BE2C (cell line): ENCODE measurements around the gene CCDC57.
"Not testable (repeated sequence)": the region's sequence is repeated elsewhere in the genome, so short reads cannot be mapped to it uniquely, and the experiment has no call there.

Experiments
- DNase-seq: peaks from one replicate; pipeline ENCODE4 v3.0.0-alpha.2; 2020
- H3K27me3 ChIP-seq: fragments of 250-450 bp; sonication (Bioruptor Pico); 2 replicates; pipeline ENCODE4 v1.5.1; 2020; ENCODE audit warnings: mild to moderate bottlenecking
- H3K36me3 ChIP-seq: fragments of 250-450 bp; sonication (Bioruptor Pico); 2 replicates; pipeline ENCODE4 v1.5.1; 2020; ENCODE audit warnings: mild to moderate bottlenecking
- H3K4me1 ChIP-seq: fragments of 250-450 bp; sonication (Bioruptor Pico); 2 replicates; pipeline ENCODE4 v1.5.1; 2020
- H3K4me3 ChIP-seq: 2 replicates; pipeline ENCODE4 v1.5.1; 2011; ENCODE audit warnings: low read depth, low read length
- H3K9me3 ChIP-seq: fragments of 250-450 bp; sonication (Bioruptor Pico); 2 replicates; pipeline ENCODE4 v1.5.1; 2020
- CTCF ChIP-seq: IDR thresholded peaks from 2 replicates; pipeline ENCODE4 v1.5.1; 2012; ENCODE audit warnings: mild to moderate bottlenecking, low read depth, low read length

CCDC57 gene

DNA sequence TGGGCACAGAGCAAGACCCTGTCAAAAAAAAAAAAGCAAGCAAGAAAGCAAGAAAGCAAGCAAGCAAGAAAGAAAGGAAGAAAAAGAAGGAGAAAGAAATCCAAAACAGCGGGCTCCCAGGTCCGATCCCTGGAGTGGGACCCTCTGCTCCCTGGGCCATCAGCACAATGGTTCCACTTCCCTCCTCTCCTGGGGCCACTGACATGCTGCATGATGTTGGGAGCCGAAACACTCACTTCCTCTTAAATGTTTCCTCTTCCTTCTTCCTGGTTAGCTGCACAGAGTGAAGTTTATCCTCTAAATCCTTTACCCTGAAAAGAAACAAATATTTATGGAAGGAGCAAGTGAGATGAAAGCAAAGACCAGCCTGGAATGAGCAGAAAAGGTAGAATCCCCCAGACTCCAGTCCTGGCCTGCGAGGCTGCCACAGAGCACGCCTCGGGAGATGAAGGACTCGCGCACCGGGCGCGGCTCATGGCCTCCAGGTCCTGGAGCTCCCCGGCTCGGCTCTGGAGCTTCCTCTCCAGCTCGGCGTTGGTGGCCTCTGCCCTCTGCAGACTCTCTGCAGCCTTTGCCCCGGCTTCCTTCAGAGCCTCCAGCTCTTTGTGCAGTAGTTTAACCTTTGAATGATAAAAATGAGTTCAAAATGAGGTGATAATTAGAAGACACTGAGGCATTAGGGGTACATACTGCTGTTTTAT, 19.0 kb downstream of the CCDC57 start:
- Histone ChIP-seq H3K4me3 (no peak overlapping the region), H3K9me3 (no peaks in the 10 kb centered on the region), H3K27me3 (no peaks in the 10 kb centered on the region), H3K36me3 (peaks cover 43% of the 10 kb centered on the region), H3K4me1 (no peaks in the 10 kb centered on the region)
- no peak for DNase-seq
- no peak for TF ChIP-seq CTCF

- H3K27me3 ChIP-seq, H3K9me3 ChIP-seq, H3K4me3 ChIP-seq, H3K4me1 ChIP-seq, DNase-seq: not testable (repeated sequence)
- H3K36me3 ChIP-seq = peaks cover 46% of the 10 kb centered on the region
Measured at GRCh38 chr17:82193050-82193449, 19.6 kb downstream of the CCDC57 start.

- no peak for TF ChIP-seq CTCF
- no peak overlapping the region for H3K4me3 ChIP-seq
- H3K9me3 ChIP-seq = no peaks in the 10 kb centered on the region
- H3K4me1 ChIP-seq = no peaks in the 10 kb centered on the region
- peaks cover 44% of the 10 kb centered on the region for H3K36me3 ChIP-seq
- no peaks in the 10 kb centered on the region for H3K27me3 ChIP-seq
- DNase-seq = no peak
Measured at GRCh38 chr17:82188001-82188961, 24.4 kb downstream of the CCDC57 start.

DNA sequence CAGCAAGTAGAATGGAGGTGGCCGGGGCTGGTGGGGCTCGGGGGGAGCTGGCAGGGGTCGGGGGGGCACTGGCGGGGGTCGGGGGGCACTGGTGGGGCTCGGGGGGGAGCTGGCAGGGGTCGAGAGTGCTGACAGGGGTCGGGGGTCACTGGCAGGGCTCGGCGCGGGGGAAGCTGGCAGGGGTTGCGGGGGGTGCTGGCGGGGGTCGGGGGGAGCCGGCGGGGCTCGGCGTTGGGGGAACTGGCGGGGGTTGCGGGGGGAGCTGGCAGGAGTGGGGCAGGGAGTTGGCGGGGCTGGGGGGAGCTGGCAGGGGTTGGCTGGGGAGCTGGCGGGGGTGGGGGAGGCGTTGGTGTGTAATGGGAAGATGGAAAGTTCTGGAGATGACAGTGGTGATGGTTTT, 25.1 kb downstream of the CCDC57 start:
- Histone ChIP-seq H3K36me3 (peaks cover 44% of the 10 kb centered on the region), H3K9me3 (no peaks in the 10 kb centered on the region), H3K4me1 (no peaks in the 10 kb centered on the region), H3K27me3 (no peaks in the 10 kb centered on the region), H3K4me3 (no peak overlapping the region)
- TF ChIP-seq CTCF = no peak
- DNase-seq = no peak

DNA sequence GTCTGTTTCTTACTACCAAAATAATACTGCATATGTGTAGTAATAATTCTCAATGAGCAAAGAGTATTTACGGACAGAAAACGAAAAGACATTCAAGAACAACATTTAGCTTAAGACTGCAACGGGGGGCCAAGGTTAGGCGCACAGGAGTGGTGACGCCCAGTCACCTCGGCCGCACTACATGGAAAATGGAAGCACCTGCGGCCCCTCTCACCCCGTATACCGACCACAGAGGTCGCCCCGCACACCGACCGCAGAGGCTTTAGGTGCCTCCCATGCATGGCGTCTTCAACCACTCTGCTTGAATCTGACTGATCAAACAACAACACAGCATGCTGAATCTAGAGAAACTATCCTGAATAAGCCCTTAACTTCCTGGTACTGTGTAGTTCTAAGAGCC, 26.4 kb downstream of the CCDC57 start:
- no peaks in the 10 kb centered on the region for H3K4me1 ChIP-seq
- H3K27me3 ChIP-seq = no peaks in the 10 kb centered on the region
- DNase-seq = no peak
- H3K9me3 ChIP-seq = no peaks in the 10 kb centered on the region
- peaks cover 43% of the 10 kb centered on the region for H3K36me3 ChIP-seq
- no peak for TF ChIP-seq CTCF
- no peak overlapping the region for H3K4me3 ChIP-seq

- no peaks in the 10 kb centered on the region for H3K4me1 ChIP-seq
- no peak for DNase-seq
- H3K27me3 ChIP-seq = no peaks in the 10 kb centered on the region
- peaks cover 43% of the 10 kb centered on the region for H3K36me3 ChIP-seq
- TF ChIP-seq CTCF = no peak
- no peaks in the 10 kb centered on the region for H3K9me3 ChIP-seq
- no peak overlapping the region for H3K4me3 ChIP-seq
Measured at GRCh38 chr17:82184761-82185160, 27.9 kb downstream of the CCDC57 start.
